ENCODE measurements around the gene SLC29A4.
"Not testable (repeated sequence)": the region's sequence is repeated elsewhere in the genome, so short reads cannot be mapped to it uniquely, and the experiment has no call there.

Gene SLC29A4

GRCh38 chr7:5300366-5300765, 17.6 kb downstream of the SLC29A4 start:
- DNase-seq, result no peak

GRCh38 chr7:5302577-5302976, 19.8 kb downstream of the SLC29A4 start:
- no peak for DNase-seq

GRCh38 chr7:5303061-5303460, 20.3 kb downstream of the SLC29A4 start:
- no peak for DNase-seq

- DNase-seq, result no peak
These were observed 21.1 kb downstream of the SLC29A4 start for GRCh38 chr7:5303591-5304505.

GRCh38 chr7:5305050-5305449, 22.3 kb downstream of the SLC29A4 start:
- DNase-seq, result not testable (repeated sequence)

GRCh38 chr7:5307221-5308142, 24.7 kb downstream of the SLC29A4 start:
- not testable (repeated sequence) for DNase-seq

GRCh38 chr7:5309146-5309545, 26.4 kb downstream of the SLC29A4 start:
- DNase-seq, result no peak

GRCh38 chr7:5310822-5311405, 28.2 kb downstream of the SLC29A4 start:
- DNase-seq, result no peak

GRCh38 chr7:5312276-5313070, 29.7 kb downstream of the SLC29A4 start:
- not testable (repeated sequence) for DNase-seq

- not testable (repeated sequence) for DNase-seq
These were observed 30.5 kb downstream of the SLC29A4 start for GRCh38 chr7:5313076-5313885.

- DNase-seq, result no peak
These were observed 32.1 kb downstream of the SLC29A4 start for GRCh38 chr7:5314864-5315263.

- no peak for DNase-seq
These were observed 33.0 kb downstream of the SLC29A4 start for GRCh38 chr7:5315761-5316160.

GRCh38 chr7:5318613-5319012, 35.9 kb downstream of the SLC29A4 start:
- DNase-seq, result not testable (repeated sequence)

- DNase-seq, result no peak
These were observed 37.6 kb downstream of the SLC29A4 start for GRCh38 chr7:5320391-5320790.

- DNase-seq, result no peak
These were observed 38.2 kb downstream of the SLC29A4 start for GRCh38 chr7:5320802-5321396.

- no peak for DNase-seq
These were observed 40.1 kb downstream of the SLC29A4 start for GRCh38 chr7:5322621-5323410.

GRCh38 chr7:5323800-5324781, 41.3 kb downstream of the SLC29A4 start:
- DNase-seq, result not testable (repeated sequence)

GRCh38 chr7:5324961-5325360, 42.2 kb downstream of the SLC29A4 start:
- DNase-seq, result no peak

- DNase-seq, result no peak
These were observed 47.5 kb downstream of the SLC29A4 start for GRCh38 chr7:5330288-5330687.
